H9 (cell line): Measurements from ENCODE around the gene HACD1. TPM values are rescaled to one million over a fixed set of nuclear protein-coding genes. Genes with fewer than 3 reads are reported as not detected.

Experiments used
- DNase-seq: peaks from one replicate; pipeline ENCODE4 v3.0.0-alpha.2; 2017
- H2AFZ ChIP-seq: one replicate; pipeline ENCODE4 v1.6.1; 2013; ENCODE audit warnings: mild to moderate bottlenecking, low read length, control low read depth, moderate library complexity
- H2AK5ac ChIP-seq: 2 replicates; pipeline ENCODE4 v1.6.1; 2013; ENCODE audit warnings: low read length, control low read depth, mixed read lengths; ENCODE audit not compliant: insufficient read length
- H2BK120ac ChIP-seq: one replicate; pipeline ENCODE4 v1.6.1; 2013; ENCODE audit warnings: low read depth, mild to moderate bottlenecking, low read length, control low read depth, inconsistent platforms; ENCODE audit not compliant: poor library complexity, severe bottlenecking
- H2BK12ac ChIP-seq: 2 replicates; pipeline ENCODE4 v1.6.1; 2013; ENCODE audit warnings: low read length, control low read depth, mixed read lengths, low read depth; ENCODE audit not compliant: insufficient read length
- H2BK15ac ChIP-seq: 2 replicates; pipeline ENCODE4 v1.6.1; 2013; ENCODE audit warnings: low read depth, low read length, control low read depth
- H2BK20ac ChIP-seq: one replicate; pipeline ENCODE4 v1.6.1; 2013; ENCODE audit warnings: low read depth, mild to moderate bottlenecking, low read length, control low read depth, inconsistent platforms; ENCODE audit not compliant: poor library complexity, severe bottlenecking
- H2BK5ac ChIP-seq: 2 replicates; pipeline ENCODE4 v1.6.1; 2013; ENCODE audit warnings: low read length, control low read depth, mixed read lengths; ENCODE audit not compliant: insufficient read length
- H3K14ac ChIP-seq: 2 replicates; pipeline ENCODE4 v1.6.1; 2013; ENCODE audit warnings: low read length, control low read depth; ENCODE audit not compliant: insufficient read depth
- H3K18ac ChIP-seq: 2 replicates; pipeline ENCODE4 v1.6.1; 2013; ENCODE audit warnings: low read depth, mild to moderate bottlenecking, mixed read lengths, low read length, control low read depth; ENCODE audit not compliant: insufficient read length
- H3K23ac ChIP-seq: 2 replicates; pipeline ENCODE4 v1.6.1; 2013; ENCODE audit warnings: low read length, control low read depth, mixed read lengths, low read depth; ENCODE audit not compliant: insufficient read length
- H3K23me2 ChIP-seq: 2 replicates; pipeline ENCODE4 v1.6.1; 2013; ENCODE audit warnings: low read depth, mild to moderate bottlenecking, mixed read lengths, low read length, control low read depth; ENCODE audit not compliant: insufficient read length, poor library complexity, severe bottlenecking
- H3K27ac ChIP-seq: 2 replicates; pipeline ENCODE4 v1.5.1; 2013; ENCODE audit warnings: low read length, control low read depth, mixed read lengths, low read depth; ENCODE audit not compliant: insufficient read length
- H3K27me3 ChIP-seq: 2 replicates; pipeline ENCODE4 v1.6.1; 2013; ENCODE audit warnings: low read length, control low read depth, inconsistent platforms; ENCODE audit not compliant: insufficient read depth
- H3K4ac ChIP-seq: 2 replicates; pipeline ENCODE4 v1.6.1; 2013; ENCODE audit warnings: low read depth, mild to moderate bottlenecking, control low read depth, inconsistent platforms, low read length, moderate library complexity
- H3K4me1 ChIP-seq: 2 replicates; pipeline ENCODE4 v1.6.1; 2013; ENCODE audit warnings: low read length, control low read depth, inconsistent platforms; ENCODE audit not compliant: insufficient read depth
- H3K4me2 ChIP-seq: 2 replicates; pipeline ENCODE4 v1.6.1; 2013; ENCODE audit warnings: low read length, control low read depth, mixed read lengths; ENCODE audit not compliant: insufficient read length, insufficient read depth
- H3K56ac ChIP-seq: 2 replicates; pipeline ENCODE4 v1.6.1; 2013; ENCODE audit warnings: low read depth, mild to moderate bottlenecking, mixed read lengths, low read length, control low read depth; ENCODE audit not compliant: insufficient read length
- H3K79me1 ChIP-seq: 2 replicates; pipeline ENCODE4 v1.6.1; 2013; ENCODE audit warnings: low read depth, mild to moderate bottlenecking, moderate library complexity, low read length, control low read depth, inconsistent platforms; ENCODE audit not compliant: insufficient read depth, poor library complexity, severe bottlenecking
- H3K79me2 ChIP-seq: 2 replicates; pipeline ENCODE4 v1.6.1; 2013; ENCODE audit warnings: low read length, control low read depth, inconsistent platforms; ENCODE audit not compliant: insufficient read depth
- H3K9ac ChIP-seq: 2 replicates; pipeline ENCODE4 v1.6.1; 2013; ENCODE audit warnings: low read length, control low read depth, mixed read lengths; ENCODE audit not compliant: insufficient read length; ENCODE audit errors: extremely low read depth
- H3K9me3 ChIP-seq: one replicate; pipeline ENCODE4 v1.6.1; 2013; ENCODE audit warnings: low read depth, low read length, inconsistent platforms; ENCODE audit not compliant: control insufficient read depth
- H3T11ph ChIP-seq: one replicate; pipeline ENCODE4 v1.6.1; 2013; ENCODE audit warnings: mild to moderate bottlenecking, low read length, control low read depth, inconsistent platforms
- H4K20me1 ChIP-seq: one replicate; pipeline ENCODE4 v1.6.1; 2013; ENCODE audit not compliant: control insufficient read depth, insufficient read length, insufficient read depth
- H4K5ac ChIP-seq: 2 replicates; pipeline ENCODE4 v1.6.1; 2013; ENCODE audit warnings: low read depth, mild to moderate bottlenecking, mixed read lengths, low read length, control low read depth; ENCODE audit not compliant: insufficient read length
- H4K8ac ChIP-seq: replicated peaks from 2 replicates; pipeline ENCODE4 v1.6.1; 2013; ENCODE audit warnings: low read length, control low read depth, mixed read lengths, low read depth; ENCODE audit not compliant: insufficient read length
- H4K91ac ChIP-seq: 2 replicates; pipeline ENCODE4 v1.6.1; 2013; ENCODE audit warnings: low read depth, mild to moderate bottlenecking, moderate library complexity, mixed read lengths, low read length, control low read depth; ENCODE audit not compliant: insufficient read length
- H3K27ac Mint-ChIP-seq, 3 experiments: 2 replicates in 2 of 3; 3 replicates in 1 of 3; pipeline ENCODE4 v1.8.0; 2020 to 2021; ENCODE audit warnings: mixed read lengths in 3 of 3, mild to moderate bottlenecking in 1 of 3, moderate library complexity in 1 of 3
- H3K27me3 Mint-ChIP-seq: 2 replicates; pipeline ENCODE4 v1.8.0; 2021; ENCODE audit warnings: low read depth, mild to moderate bottlenecking, moderate library complexity, mixed read lengths
- H3K36me3 Mint-ChIP-seq, 3 experiments: 2 replicates in 2 of 3; 3 replicates in 1 of 3; pipeline ENCODE4 v1.8.0; 2020 to 2021; ENCODE audit warnings: low read depth in 3 of 3, mixed read lengths in 3 of 3; ENCODE audit not compliant: insufficient read depth in 1 of 3
- H3K4me1 Mint-ChIP-seq, 2 experiments: 2 replicates each; pipeline ENCODE4 v1.8.0; 2020; ENCODE audit warnings: mixed read lengths in 2 of 2
- H3K4me3 Mint-ChIP-seq, 2 experiments: 2 replicates in 1 of 2; 3 replicates in 1 of 2; pipeline ENCODE4 v1.8.0; 2020 to 2021; ENCODE audit warnings: mild to moderate bottlenecking in 2 of 2, mixed read lengths in 2 of 2, moderate library complexity in 1 of 2
- H3K9me3 Mint-ChIP-seq, 2 experiments: 2 replicates in 1 of 2; 3 replicates in 1 of 2; pipeline ENCODE4 v1.8.0; 2020; ENCODE audit warnings: mild to moderate bottlenecking in 2 of 2, mixed read lengths in 2 of 2, moderate library complexity in 1 of 2
- CTCF ChIP-seq: fragments of 200-600 bp; sonication (generic); conservative IDR thresholded peaks from 3 replicates; pipeline ENCODE4 v1.8.0; 2021; ENCODE audit warnings: antibody characterized with exemption, mild to moderate bottlenecking
- WGBS: extraction: QIAGEN DNeasy Blood & Tissue Kit; methylation state at CpG from one replicate; pipeline ENCODE4 v1.1.7; 2013; ENCODE audit warnings: missing lambda C conversion rate, low lambda C conversion rate, mixed read lengths; ENCODE audit not compliant: insufficient read length; ENCODE audit errors: extremely low coverage; 5-methylcytosine and 5-hydroxymethylcytosine counted together
- total RNA-seq: library from RNA; stranded (reverse); gene quantifications from 2 replicates; pipeline ENCODE4 v1.2.1, GENCODE V29; 2021

Gene HACD1
- total RNA-seq, 1 experiment from 2014 or later: 25.0 TPM

- no peak for TF ChIP-seq CTCF
- Mint-ChIP-seq H3K4me1 (peaks cover 10 to 19% of the 10 kb centered on the region in 2 experiments), H3K27me3 (no peaks in the 10 kb centered on the region), H3K27ac (no peak overlapping the region), H3K4me3 (no peak overlapping the region), H3K9me3 (peaks cover 4 to 9% of the 10 kb centered on the region in 2 experiments; a peak in 3 of 5 replicates), H3K36me3 (peaks cover 4 to 19% (median 12%) of the 10 kb centered on the region in 3 experiments; a peak in 6 of 7 replicates)
- Histone ChIP-seq H2AFZ (no peak overlapping the region), H3K9ac (no peak overlapping the region), H3K23ac (no peak overlapping the region), H2BK15ac (no peak overlapping the region), H3K27me3 (no peaks in the 10 kb centered on the region), H3K23me2 (no peaks in the 10 kb centered on the region), H3K4me1 (no peaks in the 10 kb centered on the region; the same call in 1 of the 2 replicates), H4K8ac (no peak overlapping the region), H2AK5ac (no peak overlapping the region), H3K4me2 (no peak overlapping the region), H2BK5ac (no peak overlapping the region), H3K79me1 (no peaks in the 10 kb centered on the region), H3K56ac (no peak overlapping the region), H3K79me2 (no peaks in the 10 kb centered on the region; the same call in 1 of the 2 replicates), H3K27ac (no peak overlapping the region), H4K5ac (no peak overlapping the region), H2BK12ac (no peak overlapping the region), H3T11ph (no peak overlapping the region), H2BK20ac (no peak overlapping the region), H3K4ac (no peak overlapping the region), H4K20me1 (no peaks in the 10 kb centered on the region), H3K18ac (no peak overlapping the region), H2BK120ac (no peak overlapping the region), H3K9me3 (no peaks in the 10 kb centered on the region), H4K91ac (no peak overlapping the region), H3K14ac (no peak overlapping the region)
- DNase-seq: no peak
- WGBS: no CpG with 5 or more reads among the region's 2 CpGs
Observed at GRCh38 chr10:17662193-17663138, 45.3 kb upstream of the HACD1 start.
